ENCODE data around the gene SYNE2.

The SYNE2 gene

DNA sequence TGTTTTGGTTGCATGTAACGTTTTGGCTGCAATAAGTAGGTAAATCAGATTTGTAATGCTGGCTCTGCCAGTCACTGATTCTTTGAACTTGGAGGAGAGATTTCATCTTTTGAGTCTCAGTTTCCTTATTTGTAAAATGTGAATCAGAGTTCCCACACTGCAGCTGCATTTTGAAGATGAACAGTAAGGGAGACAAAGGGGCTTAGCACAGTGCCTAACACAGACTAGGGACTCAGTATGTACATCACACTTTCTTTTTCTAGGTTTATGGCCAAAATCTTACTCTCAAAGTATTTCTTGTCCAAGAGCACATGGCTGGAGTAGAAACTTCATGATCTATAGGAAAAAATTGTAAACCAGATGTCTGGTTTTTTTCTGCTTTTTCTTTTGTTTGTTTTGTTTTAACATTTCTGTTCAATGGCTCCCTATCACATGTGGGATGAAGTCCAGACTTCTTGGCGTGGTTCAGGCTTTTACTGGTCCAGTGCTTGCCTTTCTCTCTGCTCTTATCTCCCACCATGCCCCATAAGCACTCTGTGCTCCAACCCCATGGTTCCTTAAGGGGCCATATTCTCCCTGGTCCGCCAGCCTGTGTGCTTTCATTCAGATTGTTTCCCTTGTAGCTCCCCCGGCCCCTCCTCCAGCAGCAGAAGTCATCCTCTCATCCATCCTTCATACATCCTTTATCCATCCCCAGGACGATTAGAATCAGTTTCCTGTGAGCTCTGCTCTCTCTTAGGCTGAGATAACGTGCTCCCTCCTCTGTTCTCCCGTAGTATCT lies 58.0 kb downstream of the SYNE2 start:
- no peak for DNase-seq (ENCODE audit: low read depth in 2 of 2, low spot score in 1 of 2)

DNA sequence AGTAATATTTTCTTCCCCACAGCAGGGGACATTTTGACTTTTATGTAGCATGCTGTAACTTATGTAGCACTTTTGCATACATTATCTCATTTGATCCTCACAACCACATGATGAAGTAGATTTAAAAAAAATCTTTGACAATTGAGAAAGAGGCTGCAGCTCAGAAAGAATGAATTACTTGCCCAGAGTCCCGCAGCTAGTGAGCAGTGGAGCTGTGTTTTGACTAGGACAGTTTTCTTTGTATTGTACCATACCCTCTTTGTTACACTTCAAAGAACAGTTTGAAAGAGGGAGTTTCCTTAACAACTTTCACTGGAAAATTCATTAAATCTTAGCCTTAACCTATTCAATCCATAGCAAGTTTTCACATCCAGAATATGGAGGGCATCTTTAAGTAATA lies 58.6 kb downstream of the SYNE2 start:
- DNase-seq (ENCODE audit: low read depth in 2 of 2, low spot score in 1 of 2) = no peak

DNA sequence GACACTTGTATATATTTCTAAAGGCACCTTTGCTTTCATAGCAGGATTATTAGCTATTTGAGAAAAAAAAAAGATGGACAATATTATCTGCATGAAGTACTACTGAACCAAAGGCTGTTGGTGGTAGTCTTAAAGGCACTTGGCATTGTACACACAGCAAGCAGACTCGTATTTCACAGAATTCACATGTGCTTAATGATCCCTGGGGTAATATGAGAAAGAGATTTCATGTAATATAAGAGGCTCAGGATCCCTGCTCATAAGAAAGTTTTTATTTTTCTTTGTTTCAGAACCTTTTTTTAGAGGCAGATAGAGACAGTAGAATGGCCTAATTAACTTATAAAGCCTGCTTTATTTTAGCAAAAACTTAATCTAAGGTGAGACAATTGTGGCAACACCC lies 59.5 kb downstream of the SYNE2 start:
- DNase-seq (ENCODE audit: low read depth in 2 of 2, low spot score in 1 of 2) = no peak

- DNase-seq (ENCODE audit: low read depth in 2 of 2, low spot score in 1 of 2) = no peak
Observed at GRCh38 chr14:63918411-63918810, 65.6 kb downstream of the SYNE2 start.

DNA sequence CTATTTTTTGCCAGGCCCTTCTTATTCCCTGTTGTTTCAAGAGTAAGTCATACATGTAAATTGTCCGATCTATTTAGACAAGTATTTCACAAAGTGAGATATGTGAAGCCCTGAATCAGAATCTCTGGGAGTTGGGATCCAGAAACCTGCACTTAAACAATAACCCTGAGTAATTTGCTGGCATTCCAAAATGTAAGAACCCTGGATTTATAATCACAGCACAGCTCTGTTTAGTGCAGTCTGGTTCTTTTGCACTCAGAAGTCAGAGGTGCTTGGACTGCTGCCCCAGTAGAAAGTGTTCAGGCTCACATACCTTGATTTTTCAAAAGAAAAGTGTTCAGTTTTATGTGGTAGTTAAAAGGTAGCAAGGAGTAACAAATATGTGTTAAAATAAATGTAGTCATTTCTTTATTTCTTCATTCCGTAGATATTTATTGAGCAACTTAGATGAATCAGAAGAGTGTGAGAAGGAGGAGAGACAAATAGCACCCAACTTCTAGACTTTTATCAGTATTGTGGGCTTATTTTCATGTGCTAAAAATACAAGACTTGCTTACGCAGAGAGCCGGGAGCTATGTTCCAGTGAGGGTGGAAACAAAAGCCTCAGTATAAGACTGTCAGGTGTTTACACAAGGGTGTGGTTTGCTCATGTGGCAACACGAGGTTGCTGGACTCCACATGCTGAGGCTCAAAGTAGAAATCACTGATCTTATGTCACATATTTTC lies 70.1 kb downstream of the SYNE2 start:
- DNase-seq (ENCODE audit: low read depth in 2 of 2, low spot score in 1 of 2) = no peak

DNA sequence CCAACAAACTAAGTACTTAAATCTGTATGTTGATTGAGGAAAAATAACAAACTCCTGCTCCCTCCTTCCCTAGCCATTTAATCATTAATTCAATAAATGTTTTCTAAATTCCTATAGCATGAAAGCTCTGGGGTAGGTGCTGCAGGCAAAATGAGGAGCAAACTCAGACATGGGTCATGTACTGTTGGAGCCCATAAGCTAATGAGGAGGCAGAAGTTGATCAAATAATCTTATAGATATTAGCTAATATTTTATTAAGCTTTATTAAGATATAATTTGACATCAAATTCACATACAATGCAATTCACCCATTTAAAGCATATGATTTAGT lies 70.6 kb downstream of the SYNE2 start:
- DNase-seq (ENCODE audit: low read depth in 2 of 2, low spot score in 1 of 2) = no peak

- no peak for DNase-seq (ENCODE audit: low read depth in 2 of 2, low spot score in 1 of 2)
Observed at GRCh38 chr14:63924375-63924774, 71.6 kb downstream of the SYNE2 start.

GRCh38 chr14:63926641-63927040 lies 73.8 kb downstream of the SYNE2 start:
- DNase-seq (ENCODE audit: low read depth in 2 of 2, low spot score in 1 of 2) = no peak

DNA sequence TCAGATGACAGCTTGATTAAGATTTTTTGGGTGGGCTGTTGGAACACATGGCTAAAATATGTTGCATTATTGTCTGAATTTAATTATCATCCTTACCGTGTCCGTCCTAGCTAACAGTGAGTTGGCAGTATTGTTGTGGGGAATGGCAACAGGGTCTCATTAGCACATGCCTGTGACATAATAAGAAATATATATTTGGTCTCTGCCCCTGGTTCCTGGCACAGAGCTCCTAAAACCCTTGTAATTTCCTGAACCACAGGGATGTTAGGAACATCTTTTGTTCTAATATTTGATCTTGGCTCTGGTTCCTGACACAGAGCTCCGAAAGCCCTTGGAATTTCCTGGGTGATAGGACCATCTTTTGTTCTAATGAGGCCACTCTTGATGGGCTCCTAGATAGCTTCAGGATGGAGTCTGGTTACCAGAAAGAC lies 76.0 kb downstream of the SYNE2 start:
- no peak for DNase-seq (ENCODE audit: low read depth in 2 of 2, low spot score in 1 of 2)

DNA sequence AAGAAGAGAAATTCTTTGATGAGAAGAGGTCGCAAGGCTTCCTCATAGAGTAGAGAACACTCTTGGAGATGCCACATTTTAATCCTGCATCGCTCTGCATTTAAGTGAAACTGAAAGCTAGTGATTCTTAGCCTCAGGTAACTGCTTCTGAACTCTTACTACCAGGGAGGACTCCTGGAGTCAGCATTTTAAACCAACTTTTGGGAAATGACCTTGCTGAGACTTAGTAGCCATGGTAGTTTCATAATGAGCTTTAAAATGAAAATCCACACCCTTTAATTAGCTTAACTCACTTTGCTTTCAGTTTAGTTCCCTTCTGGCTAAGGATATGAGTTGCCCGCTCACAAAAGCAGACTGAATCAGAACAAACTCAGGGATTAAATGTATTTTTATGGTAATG lies 80.3 kb downstream of the SYNE2 start:
- no peak for DNase-seq (ENCODE audit: low read depth in 2 of 2, low spot score in 1 of 2)

DNA sequence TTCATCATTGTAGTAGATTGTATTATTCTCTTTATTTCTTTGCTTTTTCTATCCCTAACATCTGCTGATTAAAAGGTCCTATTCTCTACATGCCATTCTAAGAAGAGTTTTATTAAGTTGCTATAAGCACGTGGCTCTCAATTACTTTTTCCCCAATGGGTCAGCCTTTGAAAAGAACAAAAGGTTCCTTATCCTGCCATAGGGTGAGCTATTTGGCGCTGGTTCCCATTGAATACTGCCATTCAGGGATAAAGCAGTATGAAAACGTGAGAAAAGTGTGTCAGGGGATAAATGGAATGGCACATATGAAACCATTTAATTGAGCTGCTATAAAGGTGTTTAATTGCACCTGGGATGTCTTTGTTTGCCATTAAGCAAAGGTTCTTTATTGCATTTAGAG lies 80.9 kb downstream of the SYNE2 start:
- no peak for DNase-seq (ENCODE audit: low read depth in 2 of 2, low spot score in 1 of 2)

DNA sequence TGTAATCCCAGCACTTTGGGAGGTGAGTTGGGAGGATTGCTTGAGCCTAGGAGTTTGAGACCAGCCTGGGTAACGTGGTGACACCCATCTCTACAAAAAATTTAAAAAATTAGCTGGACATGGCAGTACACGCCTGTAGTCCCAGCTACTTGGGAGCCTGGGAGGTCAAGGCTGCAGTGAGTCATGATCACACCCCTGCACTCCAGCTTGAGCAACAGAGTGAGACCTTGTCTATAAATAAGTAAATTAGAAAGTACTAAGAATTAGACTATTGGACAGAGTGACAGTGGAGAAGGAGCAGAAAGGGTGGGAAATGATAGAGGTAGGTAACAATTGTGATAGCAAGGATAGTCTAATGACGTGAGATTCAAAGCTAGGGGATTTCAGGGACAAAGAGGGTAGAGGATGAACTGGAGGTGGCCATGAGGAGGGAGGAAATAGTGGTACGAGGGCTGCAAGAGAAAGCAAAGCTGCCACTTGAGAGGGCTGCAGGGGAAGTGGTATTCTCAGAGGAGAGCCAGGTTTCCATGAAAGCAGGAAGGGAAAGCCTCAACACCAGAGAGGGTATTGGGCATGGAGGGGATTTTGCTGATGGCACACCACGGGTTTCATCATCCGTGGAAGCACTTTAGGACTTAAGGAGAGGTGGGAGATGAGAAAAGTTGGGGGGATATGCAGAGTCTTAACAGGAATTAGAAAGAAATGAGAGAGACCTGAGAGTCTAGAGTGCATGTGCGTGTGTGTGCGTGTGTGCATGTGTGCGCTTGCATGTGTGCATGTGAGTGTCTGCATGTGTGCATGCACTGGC lies 85.6 kb downstream of the SYNE2 start:
- no peak for DNase-seq (ENCODE audit: low read depth in 2 of 2, low spot score in 1 of 2)

- no peak for DNase-seq (ENCODE audit: low read depth in 2 of 2, low spot score in 1 of 2)
Observed at GRCh38 chr14:63939006-63939270, 86.1 kb downstream of the SYNE2 start.

DNA sequence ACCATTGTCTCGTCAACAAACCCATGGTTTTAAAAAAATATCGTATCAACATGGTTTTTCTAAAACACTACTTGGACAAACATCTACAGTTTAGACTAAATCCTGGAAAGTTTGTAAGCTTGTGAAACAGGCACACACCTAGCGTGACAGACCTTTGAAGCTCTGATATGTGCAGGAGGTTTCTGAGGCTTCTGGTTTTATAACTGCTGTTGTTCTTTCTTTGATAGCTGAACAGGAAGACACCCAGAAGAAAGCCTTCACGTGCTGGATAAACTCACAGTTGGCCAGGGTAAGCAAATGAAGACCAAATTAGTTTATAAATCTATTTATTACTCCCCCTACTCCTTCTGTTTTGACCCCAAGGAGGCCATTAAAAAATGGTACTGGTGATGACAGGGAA lies 87.6 kb downstream of the SYNE2 start:
- DNase-seq (ENCODE audit: low read depth in 2 of 2, low spot score in 1 of 2) = no peak

DNA sequence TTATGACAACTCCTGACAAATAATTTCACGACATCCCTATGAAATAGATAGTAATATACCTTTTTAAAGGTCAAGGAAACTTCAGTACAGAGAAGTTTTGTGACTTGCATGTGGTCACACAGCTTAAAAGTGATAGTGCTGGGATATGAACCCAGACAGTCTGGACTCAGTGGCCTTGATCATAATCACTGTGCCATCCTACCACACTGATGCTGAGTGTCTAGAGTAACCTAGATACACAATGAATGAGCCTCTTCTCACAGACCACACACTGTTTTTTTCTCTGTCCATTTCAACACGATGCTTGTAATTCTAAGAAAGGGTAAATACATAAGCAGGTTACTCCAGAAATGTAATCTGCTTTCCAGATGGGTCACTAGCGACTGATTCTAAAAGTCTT lies 88.2 kb downstream of the SYNE2 start:
- DNase-seq (ENCODE audit: low read depth in 2 of 2, low spot score in 1 of 2) = no peak

GRCh38 chr14:63949696-63950095 lies 96.9 kb downstream of the SYNE2 start:
- no peak for DNase-seq (ENCODE audit: low read depth in 2 of 2, low spot score in 1 of 2)

DNA sequence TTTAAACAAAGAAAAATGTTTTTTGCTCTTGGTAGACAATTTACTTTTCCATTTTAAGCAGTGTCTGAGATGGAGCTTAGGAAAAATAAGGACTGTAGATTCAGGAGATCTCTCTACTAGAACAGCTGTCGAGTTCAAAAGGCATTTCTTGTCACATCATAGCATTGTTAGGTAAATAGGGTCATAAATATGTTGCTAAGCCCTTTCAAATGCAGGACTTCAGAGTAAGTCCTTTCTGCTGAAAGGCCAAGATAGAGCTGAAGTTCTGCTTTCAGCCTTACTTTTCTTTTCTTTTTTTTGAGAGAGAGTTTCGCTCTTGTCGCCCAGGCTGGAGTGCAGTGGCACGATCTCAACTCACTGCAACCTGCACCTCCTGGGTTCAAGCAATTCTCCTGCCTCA lies 98.2 kb downstream of the SYNE2 start:
- DNase-seq (ENCODE audit: low read depth in 2 of 2, low spot score in 1 of 2) = no peak

- DNase-seq (ENCODE audit: low read depth in 2 of 2, low spot score in 1 of 2) = no peak
Observed at GRCh38 chr14:63951429-63951828, 98.6 kb downstream of the SYNE2 start.

DNA sequence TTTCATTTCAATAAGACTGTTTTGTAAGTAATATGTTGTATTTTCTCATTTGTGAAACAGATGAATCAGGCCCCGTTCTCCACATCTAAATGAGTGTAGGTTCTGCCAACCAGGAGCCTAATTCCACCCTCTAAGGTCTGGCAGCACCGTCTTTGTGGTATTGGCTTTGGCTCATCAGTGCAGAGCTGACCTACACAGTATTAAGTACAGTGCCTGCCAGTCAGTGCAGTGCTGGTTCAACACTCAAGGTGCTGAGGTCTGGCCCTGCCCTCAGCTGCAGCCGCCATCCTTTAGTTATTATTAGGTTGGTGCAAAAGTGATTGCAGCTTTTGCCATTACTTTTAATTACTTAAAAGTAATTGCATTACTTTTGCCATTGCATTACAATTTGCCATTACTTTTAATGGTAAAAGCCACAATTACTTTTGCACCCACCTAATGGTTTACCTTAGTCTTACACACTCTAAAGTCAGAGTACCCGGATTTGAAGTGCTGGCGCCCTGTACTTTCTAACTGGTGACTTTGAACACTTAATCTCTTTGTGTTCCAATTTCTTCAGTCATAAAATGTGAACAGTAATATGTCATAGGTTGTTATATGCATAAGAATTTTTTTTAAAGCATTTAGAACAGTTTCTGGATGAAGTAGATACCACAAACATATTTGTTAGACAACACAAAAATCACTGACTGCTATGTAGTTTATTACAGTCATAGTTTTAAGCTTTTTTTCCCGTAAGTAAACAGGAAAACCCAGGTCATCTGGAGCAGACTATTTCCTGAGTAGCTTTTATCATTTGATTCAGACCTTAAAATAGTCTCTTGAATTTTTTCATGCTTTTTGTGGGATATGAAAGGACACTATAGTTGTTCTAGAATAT lies 99.5 kb downstream of the SYNE2 start:
- DNase-seq (ENCODE audit: low read depth in 2 of 2, low spot score in 1 of 2) = no peak

- DNase-seq (ENCODE audit: low read depth in 2 of 2, low spot score in 1 of 2) = no peak
Observed at GRCh38 chr14:63952933-63953437, 100.2 kb downstream of the SYNE2 start.

- no peak for DNase-seq (ENCODE audit: low read depth in 2 of 2, low spot score in 1 of 2)
Observed at GRCh38 chr14:63956326-63956725, 103.5 kb downstream of the SYNE2 start.
